GM12892 (cell line): ENCODE data around the gene SKOR1.

Source experiments
- DNase-seq: peaks from one replicate; pipeline ENCODE4 v3.0.0; 2011; ENCODE audit not compliant: insufficient read length
- FAIRE-seq: peaks from 2 replicates; lab custom pipeline; 2011; peaks lifted over from hg19 to GRCh38; lab: Jason Lieb, UNC
- POLR2A ChIP-seq: IDR thresholded peaks from 2 replicates; pipeline ENCODE4 v1.6.1; 2011; ENCODE audit warnings: low read depth, low read length, control low read depth
- POLR2AphosphoS5 ChIP-seq: IDR thresholded peaks from 2 replicates; pipeline ENCODE4 v1.6.1; 2011; ENCODE audit warnings: low read depth, low read length, control low read depth
- TAF1 ChIP-seq: IDR thresholded peaks from 2 replicates; pipeline ENCODE4 v1.6.1; 2011; ENCODE audit warnings: low read depth, mild to moderate bottlenecking, control low read depth, low read length, borderline replicate concordance

Gene SKOR1

GRCh38 chr15:67865766-67866165 lies 40.5 kb downstream of the SKOR1 start:
- no peak for FAIRE-seq
- TF ChIP-seq POLR2A, result no peak
- TF ChIP-seq POLR2AphosphoS5, result no peak
- no peak for TF ChIP-seq TAF1
- no peak for DNase-seq

- TF ChIP-seq TAF1, result no peak
- no peak for TF ChIP-seq POLR2A
- no peak for TF ChIP-seq POLR2AphosphoS5
- no peak for DNase-seq
- FAIRE-seq, result peak; percentile 71
Observed at GRCh38 chr15:67869701-67870100, 44.4 kb downstream of the SKOR1 start.

- TF ChIP-seq POLR2AphosphoS5, result no peak
- no peak for TF ChIP-seq POLR2A
- TF ChIP-seq TAF1, result no peak
- DNase-seq, result no peak
- FAIRE-seq, result no peak
Observed at GRCh38 chr15:67870868-67871408, 45.6 kb downstream of the SKOR1 start.

GRCh38 chr15:67873777-67874176 lies 48.5 kb downstream of the SKOR1 start:
- FAIRE-seq (no peak), DNase-seq (no peak)
- no peak for TF ChIP-seq TAF1
- TF ChIP-seq POLR2A, result no peak
- no peak for TF ChIP-seq POLR2AphosphoS5

- DNase-seq (no peak), FAIRE-seq (no peak)
- no peak for TF ChIP-seq TAF1
- TF ChIP-seq POLR2A, result no peak
- TF ChIP-seq POLR2AphosphoS5, result no peak
Observed at GRCh38 chr15:67878712-67879206, 53.5 kb downstream of the SKOR1 start.

- TF ChIP-seq TAF1, result no peak
- DNase-seq (no peak), FAIRE-seq (no peak)
Observed at GRCh38 chr15:67879440-67880129, 54.3 kb downstream of the SKOR1 start.

GRCh38 chr15:67880651-67881182 lies 55.4 kb downstream of the SKOR1 start:
- no peak for TF ChIP-seq POLR2A
- no peak for TF ChIP-seq TAF1
- TF ChIP-seq POLR2AphosphoS5, result no peak
- FAIRE-seq (no peak), DNase-seq (no peak)

GRCh38 chr15:67882487-67883233 lies 57.4 kb downstream of the SKOR1 start:
- DNase-seq, result no peak
- TF ChIP-seq POLR2AphosphoS5 (no peak), POLR2A (no peak), TAF1 (no peak)
- FAIRE-seq, result no peak

- DNase-seq (no peak), FAIRE-seq (no peak)
- no peak for TF ChIP-seq POLR2AphosphoS5
- no peak for TF ChIP-seq POLR2A
- TF ChIP-seq TAF1, result no peak
Observed at GRCh38 chr15:67883234-67883773, 58.0 kb downstream of the SKOR1 start.

- TF ChIP-seq POLR2AphosphoS5 (no peak), POLR2A (no peak), TAF1 (no peak)
- no peak for FAIRE-seq
- no peak for DNase-seq
Observed at GRCh38 chr15:67884009-67884408, 58.7 kb downstream of the SKOR1 start.
